Fibroblast of the aortic adventitia (primary cell): ENCODE data around the gene ATP6V0B. TPM values are rescaled to one million over a fixed set of nuclear protein-coding genes. Genes with fewer than 3 reads are reported as not detected.

Source experiments
- DNase-seq: peaks from one replicate; pipeline ENCODE4 v3.0.0-alpha.2; 2010; ENCODE audit warnings: low read depth
- H3K4me3 ChIP-seq: 2 replicates; pipeline ENCODE4 v1.5.1; 2011; ENCODE audit warnings: low read depth, mild to moderate bottlenecking, control low read depth, low read length, moderate library complexity
- CTCF ChIP-seq: IDR thresholded peaks from 2 replicates; pipeline ENCODE4 v1.5.1; 2011; ENCODE audit warnings: mild to moderate bottlenecking, low read length, control low read depth, inconsistent platforms; ENCODE audit not compliant: insufficient read depth
- total RNA-seq: library from RNA; depleted of rRNA; stranded (reverse); fragments of >200 nt; gene quantifications from 2 replicates; pipeline ENCODE4 v1.2.3, GENCODE V29; 2012; ENCODE audit warnings: low replicate concordance

The ATP6V0B gene
- total RNA-seq, 1 donor = 53.1 TPM

GRCh38 chr1:43995984-43996732 lies 21.4 kb downstream of the ATP6V0B start:
- no peak overlapping the region for H3K4me3 ChIP-seq
- no peak for TF ChIP-seq CTCF
- no peak for DNase-seq

GRCh38 chr1:43996733-43997115 lies 22.0 kb downstream of the ATP6V0B start:
- no peak for TF ChIP-seq CTCF
- DNase-seq = no peak
- H3K4me3 ChIP-seq = no peak overlapping the region

GRCh38 chr1:43997295-43997999 lies 22.7 kb downstream of the ATP6V0B start:
- no peak for TF ChIP-seq CTCF
- no peak overlapping the region for H3K4me3 ChIP-seq
- no peak for DNase-seq

- DNase-seq = no peak
- H3K4me3 ChIP-seq = no peak overlapping the region
- no peak for TF ChIP-seq CTCF
These were observed 23.2 kb downstream of the ATP6V0B start for GRCh38 chr1:43998000-43998378.

- no peak overlapping the region for H3K4me3 ChIP-seq
- no peak for TF ChIP-seq CTCF
- DNase-seq = no peak
These were observed 24.7 kb downstream of the ATP6V0B start for GRCh38 chr1:43999455-43999854.

GRCh38 chr1:44000122-44000665 lies 25.4 kb downstream of the ATP6V0B start:
- no peak overlapping the region for H3K4me3 ChIP-seq
- TF ChIP-seq CTCF = no peak
- DNase-seq = no peak
